Measurements from ENCODE around the gene MAPK8IP2.

MAPK8IP2 gene

GRCh38 chr22:50575426-50575941, 25.1 kb upstream of the MAPK8IP2 start:
- DNase-seq (ENCODE audit: low read depth), result no peak

- no peak for DNase-seq (ENCODE audit: low read depth)
Observed at GRCh38 chr22:50576070-50576469, 24.5 kb upstream of the MAPK8IP2 start.

GRCh38 chr22:50576806-50577696, 23.5 kb upstream of the MAPK8IP2 start:
- DNase-seq (ENCODE audit: low read depth), result no peak

DNA sequence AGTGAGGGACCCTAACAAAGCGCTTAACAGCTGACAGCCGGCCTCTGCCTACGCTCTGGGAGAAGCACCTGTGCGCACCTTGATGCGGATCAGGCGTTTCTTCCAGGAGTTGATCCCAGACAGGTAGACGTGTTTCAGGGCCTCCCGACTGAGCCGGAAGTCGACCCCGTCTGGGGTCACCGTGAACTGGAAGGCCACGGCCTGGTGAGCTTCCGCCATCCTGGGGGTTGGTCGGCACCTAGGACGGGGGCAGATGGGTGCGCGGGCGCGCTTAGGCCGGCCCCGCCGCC, 23.0 kb upstream of the MAPK8IP2 start:
- DNase-seq (ENCODE audit: low read depth), result no peak

DNA sequence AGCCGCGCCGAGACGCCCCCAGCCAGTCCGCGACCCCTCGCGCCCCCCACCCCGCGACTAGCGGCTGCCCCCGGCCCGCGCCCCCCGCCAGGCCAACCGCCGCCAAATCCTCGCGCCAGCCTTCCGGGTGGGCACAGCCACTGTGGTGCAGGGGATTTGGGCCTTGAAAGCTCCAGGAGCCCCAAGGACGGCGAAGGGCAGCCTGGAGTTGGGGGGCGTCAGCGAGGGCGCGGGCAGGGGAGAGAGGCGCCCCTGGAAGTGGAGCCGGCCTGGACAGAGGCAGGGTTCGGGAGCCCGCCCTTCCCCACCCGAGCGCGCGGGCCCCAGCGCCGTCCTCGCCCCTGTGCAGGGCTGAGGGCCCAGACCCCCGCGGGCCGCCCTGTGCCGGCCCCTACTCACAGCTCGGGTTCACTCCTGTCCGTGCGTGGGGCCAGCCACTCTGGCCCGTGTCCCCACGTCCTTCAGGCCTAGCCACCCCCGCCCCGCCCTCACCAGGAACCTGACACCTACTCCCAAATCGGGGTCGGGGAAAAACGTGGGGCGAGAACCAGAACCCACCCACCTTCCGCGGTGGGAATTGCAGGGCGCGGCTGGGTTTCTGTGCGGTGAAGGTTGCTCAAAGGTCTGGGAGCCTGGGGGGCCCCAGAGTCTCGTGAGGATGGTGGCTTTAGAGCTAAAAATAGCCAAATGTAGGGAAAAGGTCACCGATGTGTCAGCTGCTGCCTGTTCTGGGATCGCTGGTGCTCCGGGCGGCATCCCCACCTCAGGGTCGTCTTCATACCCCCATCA, 22.4 kb upstream of the MAPK8IP2 start, which contains the start of gene CPT1B:
Gene CPT1B (minus strand): TSS at position 441 of the 789 bp plus-strand sequence. CDS start 512 bp downstream, outside the sequence.
- DNase-seq (ENCODE audit: low read depth), result no peak

DNA sequence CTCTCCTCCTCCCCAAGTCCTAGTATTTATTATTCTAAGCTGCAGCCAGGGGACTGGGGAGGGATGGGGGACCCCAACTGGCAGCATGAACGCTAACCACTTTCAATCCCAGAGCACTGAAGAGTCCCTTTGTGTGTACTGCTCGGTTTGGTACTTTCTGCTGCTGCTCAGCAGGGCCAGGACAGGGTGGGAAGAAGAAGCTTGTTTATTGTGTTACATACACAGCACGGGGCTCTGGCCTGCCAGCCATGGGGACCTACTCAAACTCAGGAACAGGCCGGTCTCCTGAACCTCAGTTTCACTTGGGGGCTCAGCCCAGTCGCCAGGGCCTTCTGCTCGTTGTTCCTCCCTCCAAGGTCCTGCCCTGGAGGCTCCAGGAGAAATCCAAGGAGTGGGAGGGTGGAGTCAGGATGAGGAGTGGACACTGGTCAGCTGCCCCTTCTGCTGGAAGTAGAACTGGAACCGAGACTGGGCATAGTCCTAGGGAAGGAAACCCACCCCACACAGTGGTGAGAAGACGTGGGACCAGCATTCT, 21.8 kb upstream of the MAPK8IP2 start:
- DNase-seq (ENCODE audit: low read depth), result no peak

DNA sequence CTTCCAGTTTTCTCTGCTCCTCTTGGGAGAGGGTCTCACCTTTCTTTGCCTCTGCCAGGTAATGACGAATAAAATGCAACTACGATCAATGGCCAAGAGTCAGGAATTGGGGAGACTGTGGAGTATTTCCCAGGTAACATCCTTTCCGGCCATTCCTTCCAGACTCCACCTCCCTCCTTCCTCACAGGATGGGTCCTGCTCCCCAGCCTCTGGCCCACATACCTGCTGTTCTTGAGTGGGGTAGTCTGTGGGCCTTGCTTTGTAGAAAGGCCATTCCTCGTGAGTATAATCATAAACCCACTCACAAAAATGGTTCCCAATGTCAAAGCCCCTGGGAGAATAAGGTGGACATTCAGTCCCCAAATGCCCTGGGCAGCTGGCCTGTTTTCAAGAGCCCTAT, 20.8 kb upstream of the MAPK8IP2 start:
- DNase-seq (ENCODE audit: low read depth), result no peak

- no peak for DNase-seq (ENCODE audit: low read depth)
Observed at GRCh38 chr22:50581031-50581949, 19.3 kb upstream of the MAPK8IP2 start.

GRCh38 chr22:50581950-50582492, 18.6 kb upstream of the MAPK8IP2 start:
- DNase-seq (ENCODE audit: low read depth), result peak; percentile 13

- DNase-seq (ENCODE audit: low read depth), result peak; percentile 97
Observed at GRCh38 chr22:50582493-50583293, 17.9 kb upstream of the MAPK8IP2 start, which contains the start of gene CHKB. CHKB (minus strand) TSS chr22:50582849; CDS start chr22:50582781, 68 bp downstream.

- no peak for DNase-seq (ENCODE audit: low read depth)
Observed at GRCh38 chr22:50583294-50583861, 17.2 kb upstream of the MAPK8IP2 start.

GRCh38 chr22:50584106-50585096, 16.2 kb upstream of the MAPK8IP2 start:
- no peak for DNase-seq (ENCODE audit: low read depth)

GRCh38 chr22:50585238-50585637, 15.4 kb upstream of the MAPK8IP2 start:
- DNase-seq (ENCODE audit: low read depth), result no peak

- DNase-seq (ENCODE audit: low read depth), result no peak
Observed at GRCh38 chr22:50585781-50586180, 14.8 kb upstream of the MAPK8IP2 start.

DNA sequence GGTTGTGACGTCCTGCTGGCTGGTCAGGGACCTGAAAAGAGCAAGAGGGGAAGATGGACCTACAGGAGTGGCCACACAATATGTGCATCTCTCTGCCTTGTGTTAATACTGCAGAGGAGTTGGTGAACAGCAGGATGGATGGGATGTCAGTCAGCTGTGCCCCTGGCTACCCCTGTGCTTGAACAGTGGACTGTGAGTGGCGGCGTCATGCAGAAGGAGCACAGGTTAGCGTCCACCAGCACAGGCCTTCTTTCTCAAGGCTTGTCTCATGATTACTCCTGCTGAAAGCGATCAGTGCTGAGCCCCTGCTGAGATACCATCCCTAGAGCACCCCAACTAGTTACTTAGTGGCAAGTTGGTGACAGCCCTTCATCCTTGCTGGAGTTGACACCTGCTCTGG, 14.2 kb upstream of the MAPK8IP2 start:
- no peak for DNase-seq (ENCODE audit: low read depth)

- no peak for DNase-seq (ENCODE audit: low read depth)
Observed at GRCh38 chr22:50587407-50587806, 13.2 kb upstream of the MAPK8IP2 start.

GRCh38 chr22:50595189-50595588, 5.4 kb upstream of the MAPK8IP2 start:
- no peak for DNase-seq (ENCODE audit: low read depth)

DNA sequence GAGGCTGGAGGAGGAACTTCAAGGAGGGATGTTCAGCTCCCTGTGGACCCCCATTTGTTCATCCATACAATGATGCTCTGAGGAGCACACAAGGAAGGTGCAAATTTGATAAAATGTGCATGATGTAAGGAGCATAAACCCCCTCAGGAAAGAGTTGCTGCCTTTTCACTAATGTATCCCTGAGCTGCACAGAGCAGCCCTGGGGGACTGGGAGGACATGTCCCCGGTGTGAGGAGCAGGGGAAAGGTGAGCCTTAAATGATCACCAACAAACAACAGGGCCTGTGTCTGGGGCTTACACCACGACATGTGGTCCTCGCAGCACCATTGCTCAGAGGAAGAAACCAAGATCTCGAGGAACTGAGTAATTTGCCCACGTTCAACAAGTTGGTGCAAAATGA, 3.5 kb upstream of the MAPK8IP2 start:
- no peak for DNase-seq (ENCODE audit: low read depth)

Measured in activated T-helper 1 cell treated with Interleukin-2 at 50 U/mL for 16 hours (primary cell).